GM12878 (cell line): ENCODE results near the gene WWC2. TPM values are rescaled to one million over a fixed set of nuclear protein-coding genes. Genes with fewer than 3 reads are reported as not detected.

ENCODE experiments used
- ATAC-seq: fragments of 200-7000 bp; cut with Tn5 transposase; 3 replicates; pipeline ENCODE4 v1.9.1; 2020; ENCODE audit warnings: mild to moderate bottlenecking, moderate library complexity
- BruUV-seq: library from RNA; stranded (reverse); fragments of 400-500 nt; replicated peaks from 2 replicates; lab custom pipeline; 2021; lab: Mats Ljungman, UMichigan
- CTCF ChIA-PET: fragments of 300-600 bp; sonication (Branson Sonifier 250); formaldehyde crosslinking; extraction: SDS; loops from one replicate; lab custom pipeline; 2021; ENCODE audit warnings: inconsistent platforms; lab: Yijun Ruan, JAX
- POLR2A ChIA-PET: fragments of 350-600 bp; formaldehyde crosslinking; extraction: SDS; loops from one replicate; lab custom pipeline; 2021; ENCODE audit warnings: inconsistent platforms; lab: Charles Lee
- RAD21 ChIA-PET: fragments of 300-600 bp; sonication (Branson Sonifier 250); formaldehyde crosslinking; loops from one replicate; lab custom pipeline; 2023; ENCODE audit warnings: antibody characterized with exemption; ENCODE audit not compliant: unreplicated experiment; lab: Charles Lee
- SMC1A ChIA-PET: fragments of 300-600 bp; sonication (Branson Sonifier 250); formaldehyde crosslinking; loops from one replicate; lab custom pipeline; 2023; ENCODE audit not compliant: unreplicated experiment, uncharacterized antibody; lab: Charles Lee
- DNase-seq: peaks from one replicate; pipeline ENCODE4 v3.0.0-alpha.2; 2011; ENCODE audit warnings: low read depth, low spot score
- FAIRE-seq: peaks from 3 replicates; lab custom pipeline; 2011; peaks lifted over from hg19 to GRCh38; lab: Jason Lieb, UNC
- H2AFZ ChIP-seq: 2 replicates; pipeline ENCODE4 v1.6.0; 2011; ENCODE audit warnings: low read depth, low read length, control low read depth; ENCODE audit not compliant: control insufficient read depth
- H3K27ac ChIP-seq: 2 replicates; pipeline ENCODE4 v1.5.1; 2011; ENCODE audit warnings: control low read depth; ENCODE audit not compliant: control insufficient read depth, insufficient read depth
- H3K27me3 ChIP-seq, 2 experiments: replicated peaks in 1 of 2; 2 replicates each; pipeline versions ENCODE4 v1.6.0 to v1.6.1; 2011; ENCODE audit warnings: low read length in 1 of 2; ENCODE audit not compliant: control insufficient read depth in 2 of 2, insufficient read depth in 2 of 2
- H3K36me3 ChIP-seq, 2 experiments: 2 replicates each; pipeline ENCODE4 v1.5.1; 2011; ENCODE audit warnings: low read length in 1 of 2; ENCODE audit not compliant: control insufficient read depth in 2 of 2, insufficient read depth in 2 of 2
- H3K4me1 ChIP-seq: 2 replicates; pipeline ENCODE4 v1.6.1; 2011; ENCODE audit warnings: mild to moderate bottlenecking, low read length, moderate library complexity, mixed read lengths; ENCODE audit not compliant: control insufficient read depth, insufficient read depth
- H3K4me2 ChIP-seq: 2 replicates; pipeline ENCODE4 v1.6.0; 2011; ENCODE audit warnings: control low read depth; ENCODE audit not compliant: control insufficient read depth, insufficient read depth
- H3K4me3 ChIP-seq: fragments of 200-600 bp; sonication (generic); 2 replicates; pipeline ENCODE4 v1.5.1; 2016
- H3K79me2 ChIP-seq: 2 replicates; pipeline ENCODE4 v1.6.0; 2011; ENCODE audit warnings: low read length; ENCODE audit not compliant: control insufficient read depth, insufficient read depth
- H3K9ac ChIP-seq: 2 replicates; pipeline ENCODE4 v1.8.0; 2011; ENCODE audit warnings: low read length, control low read depth, mixed read lengths; ENCODE audit not compliant: control insufficient read depth, insufficient read depth
- H3K9me3 ChIP-seq: replicated peaks from 3 replicates; pipeline ENCODE4 v1.5.1; 2011; ENCODE audit warnings: mild to moderate bottlenecking, low read length; ENCODE audit not compliant: control insufficient read depth, insufficient read depth
- H4K20me1 ChIP-seq: 2 replicates; pipeline ENCODE4 v1.6.0; 2011; ENCODE audit not compliant: control insufficient read depth, insufficient read depth
- BMI1 ChIP-seq: fragments of 450-650 bp; IDR thresholded peaks from 2 replicates; pipeline ENCODE4 v1.6.1; 2016; ENCODE audit warnings: mild to moderate bottlenecking, moderate library complexity, borderline replicate concordance
- CHD2 ChIP-seq: IDR thresholded peaks from 2 replicates; pipeline ENCODE4 v1.6.1; 2011; ENCODE audit warnings: low read depth, low read length, improper control_type of control experiment, borderline replicate concordance
- CTCF ChIP-seq, 3 experiments: IDR thresholded peaks in 2 of 3; conservative IDR thresholded peaks in 1 of 3; 2 replicates each; pipeline ENCODE4 v1.5.1; 2011; ENCODE audit warnings: low read depth in 3 of 3, low read length in 3 of 3, mild to moderate bottlenecking in 3 of 3, control low read depth in 2 of 3, moderate library complexity in 2 of 3, inconsistent platforms in 1 of 3, mixed read lengths in 1 of 3; ENCODE audit not compliant: control insufficient read depth in 2 of 3, insufficient read depth in 1 of 3; ENCODE audit errors: extremely low read depth in 1 of 3
- EP300 ChIP-seq, 2 experiments: fragments of 150-350 bp in 1 of 2; IDR thresholded peaks; 2 replicates each; pipeline ENCODE4 v1.6.1; 2011 to 2012; ENCODE audit warnings: low read depth in 2 of 2, low read length in 2 of 2, borderline replicate concordance in 1 of 2, improper control_type of control experiment in 1 of 2, inconsistent platforms in 1 of 2; ENCODE audit not compliant: control insufficient read depth in 1 of 2
- GATAD2B ChIP-seq: fragments of 450-650 bp; conservative IDR thresholded peaks from 2 replicates; pipeline ENCODE4 v1.6.1; 2017; ENCODE audit warnings: low read depth, mild to moderate bottlenecking, moderate library complexity
- KDM1A ChIP-seq: fragments of 200-600 bp; sonication (generic); IDR thresholded peaks from 2 replicates; pipeline ENCODE4 v1.6.1; 2016; ENCODE audit warnings: borderline replicate concordance
- PML ChIP-seq: IDR thresholded peaks from 2 replicates; pipeline ENCODE4 v1.6.1; 2012; ENCODE audit warnings: low read length, inconsistent platforms
- POLR2AphosphoS5 ChIP-seq: IDR thresholded peaks from 2 replicates; pipeline ENCODE4 v1.6.1; 2011; ENCODE audit warnings: mild to moderate bottlenecking, low read length, inconsistent platforms
- RAD21 ChIP-seq: IDR thresholded peaks from 2 replicates; pipeline ENCODE4 v1.6.1; 2011; ENCODE audit warnings: mild to moderate bottlenecking, low read depth, low read length, moderate library complexity; ENCODE audit not compliant: insufficient read depth
- RB1 ChIP-seq: fragments of 450-650 bp; formaldehyde crosslinking; IDR thresholded peaks from 2 replicates; pipeline ENCODE4 v1.6.1; 2017; ENCODE audit warnings: mild to moderate bottlenecking, borderline replicate concordance
- RCOR1 ChIP-seq: conservative IDR thresholded peaks from 2 replicates; pipeline ENCODE4 v1.6.1; 2012; ENCODE audit warnings: low read depth, low read length, improper control_type of control experiment
- SMC3 ChIP-seq: IDR thresholded peaks from 2 replicates; pipeline ENCODE4 v1.6.1; 2011; ENCODE audit warnings: low read length, improper control_type of control experiment, borderline replicate concordance
- STAT1 ChIP-seq: fragments of 450-650 bp; conservative IDR thresholded peaks from 2 replicates; pipeline ENCODE4 v1.6.1; 2014; ENCODE audit warnings: antibody characterized with exemption, mild to moderate bottlenecking
- TCF3 ChIP-seq: IDR thresholded peaks from 2 replicates; pipeline ENCODE4 v1.6.1; 2012; ENCODE audit warnings: low read depth, mild to moderate bottlenecking, low read length, borderline replicate concordance; ENCODE audit not compliant: insufficient read depth
- ZNF687 ChIP-seq: fragments of 450-650 bp; IDR thresholded peaks from 2 replicates; pipeline ENCODE4 v1.6.1; 2017; ENCODE audit warnings: mild to moderate bottlenecking, moderate library complexity
- WGBS: methylation state at CpG from one replicate; pipeline ENCODE4 v1.1.6; 2016; ENCODE audit warnings: low lambda C conversion rate; ENCODE audit not compliant: insufficient replicate concordance, insufficient coverage; ENCODE audit errors: missing lambda C conversion rate; 5-methylcytosine and 5-hydroxymethylcytosine counted together
- in situ Hi-C: fragments of 300-500 bp; cut with MboI; formaldehyde crosslinking; loops from 9 replicates; pipeline ENCODE4 v1.14.3; 2018; ENCODE audit warnings: mixed read lengths
- intact Hi-C: fragments of 100-400 bp; cut with micrococcal nuclease; formaldehyde crosslinking; loops from one replicate; pipeline ENCODE4 v1.14.2; 2022; ENCODE audit not compliant: unreplicated experiment
- polyA plus RNA-seq, 11 experiments: library from polyadenylated mRNA; depleted of rRNA in 4 of 11; unstranded in 6 of 11; stranded (reverse) in 5 of 11; fragments of >200 nt; fragmentation: Nextera tagmentation in 4 of 11; fragmentation: Illumina TruSeq in 1 of 11; extraction: Ambion mirVana in 4 of 11; extraction: Trizol in 1 of 11; gene quantifications; 1 replicate in 1 of 11; 2 replicates in 10 of 11; pipeline versions ENCODE4 v1.2.1 to v1.2.3, GENCODE V29; 2011 to 2016; ENCODE audit warnings: inconsistent platforms in 2 of 11, missing spikeins in 2 of 11, low read depth in 1 of 11
- total RNA-seq, 4 experiments: library from RNA; depleted of rRNA in 3 of 4; stranded (reverse); fragments of >200 nt in 3 of 4; fragmentation: Illumina TruSeq in 1 of 4; extraction: Trizol in 1 of 4; gene quantifications; 2 replicates each; pipeline versions ENCODE4 v1.2.1 to v1.2.3, GENCODE V29; 2013 to 2021

The WWC2 gene
- total and polyA plus RNA-seq, 10 of the 15 experiments (the other 5 are each of a cell fraction or from before 2014, with no cell fraction given) = 0.02 to 0.72 (median 0.06) TPM; not detected in 3

GRCh38 chr4:183249854-183250253 lies 150.8 kb downstream of the WWC2 start:
- Histone ChIP-seq H3K9me3 (no peaks in the 10 kb centered on the region), H3K4me1 (no peaks in the 10 kb centered on the region), H3K9ac (no peak overlapping the region), H3K4me2 (no peak overlapping the region), H3K36me3 (no peaks in the 10 kb centered on the region), H3K4me3 (no peak overlapping the region), H3K79me2 (no peaks in the 10 kb centered on the region), H4K20me1 (no peaks in the 10 kb centered on the region), H2AFZ (no peak overlapping the region), H3K27me3 (peaks cover 0 to 2% of the 10 kb centered on the region in 2 experiments; a peak in 1 of 4 replicates), H3K27ac (no peak overlapping the region)
- ChIA-PET SMC1A (interaction anchor here (0.6 to 4.4 kb wide), 9 partner anchors 10 to 346 kb away, joined by 3 to 41 read pairs (median 9); no protein-coding TSS in a partner anchor), CTCF (interaction anchor here (0.5 to 10.7 kb wide), 10 partner anchors 10 to 325 kb away, joined by 3 to 159 read pairs (median 14); no protein-coding TSS in a partner anchor), RAD21 (interaction anchor here (0.8 to 3.8 kb wide), 4 partner anchors 10 to 311 kb away, joined by 3 to 35 read pairs (median 4); no protein-coding TSS in a partner anchor), POLR2A (interaction anchor here (0.5 kb wide), 1 partner anchor 261 kb away, joined by 4 read pairs; no protein-coding TSS in a partner anchor)
- intact Hi-C loops = loop anchor here (10.0 kb wide), 1 partner anchor 775 kb away; no protein-coding TSS in a partner anchor
- in situ Hi-C loops = loop anchor here (5.0 kb wide), 1 partner anchor 313 kb away; no protein-coding TSS in a partner anchor
- peak; percentile 65 for ATAC-seq
- TF ChIP-seq KDM1A (no peak), STAT1 (no peak), ZNF687 (no peak), RAD21 (peak; percentile 55; the same call in 1 of the 2 replicates), SMC3 (peak; percentile 43; the same call in 1 of the 2 replicates), TCF3 (no peak), EP300 (IDR thresholded peaks at IDR 0.05; ENCODE audit: borderline replicate concordance in 1 of 2, control insufficient read depth in 1 of 2, low read depth in 2 of 2, low read length in 2 of 2) (no peak), GATAD2B (no peak), CHD2 (no peak), PML (no peak), CTCF (IDR thresholded peaks at IDR 0.05 in 2 of 3, conservative IDR thresholded peaks at IDR 0.05 in 1 of 3; ENCODE audit: control insufficient read depth in 2 of 3, extremely low read depth in 1 of 3, insufficient read depth in 1 of 3, low read depth in 3 of 3, low read length in 3 of 3) (peak in 2 of 3 experiments; percentile 4 to 46; a peak in 2 of 6 replicates), BMI1 (no peak), RCOR1 (no peak), RB1 (no peak), POLR2AphosphoS5 (no peak)
- peak; percentile 13 for FAIRE-seq
- no peak for DNase-seq
- BruUV-seq = no TSS peak
- 0% methylated on average over 2 of the region's 2 CpGs for WGBS
